DND-41 (cell line): ENCODE measurements around the gene SHD.

ENCODE experiments used
- EZH2 ChIP-seq: IDR thresholded peaks from 3 replicates; pipeline ENCODE4 v1.6.1; 2012; ENCODE audit warnings: borderline replicate concordance, low read depth, mild to moderate bottlenecking, moderate library complexity, low read length, inconsistent platforms; ENCODE audit not compliant: severe bottlenecking
- TF ChIP-seq, protein P1 (sequence below): IDR thresholded peaks from 2 replicates; pipeline ENCODE4 v1.5.1; 2012; ENCODE audit warnings: borderline replicate concordance, low read length, moderate library complexity, mild to moderate bottlenecking; ENCODE audit not compliant: poor library complexity, severe bottlenecking; ENCODE audit errors: extremely low read depth

DNA sequence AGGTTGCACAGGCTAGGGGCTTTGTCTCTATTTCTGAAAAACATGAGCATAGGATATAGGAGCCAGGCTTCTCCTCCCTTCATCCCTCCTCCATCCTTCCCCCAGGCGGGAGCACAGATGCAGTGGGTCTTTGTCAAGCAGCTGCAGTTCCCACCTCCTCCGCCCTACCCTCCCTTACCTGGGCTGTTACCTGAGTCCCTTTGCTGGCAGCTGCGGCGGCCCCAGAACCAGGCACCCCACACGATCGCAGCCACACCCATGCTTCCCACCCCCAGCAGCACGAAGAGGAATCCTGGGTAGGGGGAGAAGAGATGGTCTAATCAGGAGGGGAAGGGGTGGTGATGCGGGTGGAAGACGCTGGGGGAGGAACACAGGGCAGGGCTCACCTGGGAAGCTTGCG lies 15.3 kb downstream of the SHD start:
- TF ChIP-seq, protein P1, sequence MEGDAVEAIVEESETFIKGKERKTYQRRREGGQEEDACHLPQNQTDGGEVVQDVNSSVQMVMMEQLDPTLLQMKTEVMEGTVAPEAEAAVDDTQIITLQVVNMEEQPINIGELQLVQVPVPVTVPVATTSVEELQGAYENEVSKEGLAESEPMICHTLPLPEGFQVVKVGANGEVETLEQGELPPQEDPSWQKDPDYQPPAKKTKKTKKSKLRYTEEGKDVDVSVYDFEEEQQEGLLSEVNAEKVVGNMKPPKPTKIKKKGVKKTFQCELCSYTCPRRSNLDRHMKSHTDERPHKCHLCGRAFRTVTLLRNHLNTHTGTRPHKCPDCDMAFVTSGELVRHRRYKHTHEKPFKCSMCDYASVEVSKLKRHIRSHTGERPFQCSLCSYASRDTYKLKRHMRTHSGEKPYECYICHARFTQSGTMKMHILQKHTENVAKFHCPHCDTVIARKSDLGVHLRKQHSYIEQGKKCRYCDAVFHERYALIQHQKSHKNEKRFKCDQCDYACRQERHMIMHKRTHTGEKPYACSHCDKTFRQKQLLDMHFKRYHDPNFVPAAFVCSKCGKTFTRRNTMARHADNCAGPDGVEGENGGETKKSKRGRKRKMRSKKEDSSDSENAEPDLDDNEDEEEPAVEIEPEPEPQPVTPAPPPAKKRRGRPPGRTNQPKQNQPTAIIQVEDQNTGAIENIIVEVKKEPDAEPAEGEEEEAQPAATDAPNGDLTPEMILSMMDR: no peak
- TF ChIP-seq EZH2: no peak
